Naive thymus-derived CD4-positive, alpha-beta T cell (primary cell): ENCODE data around the gene PNISR. TPM values are rescaled to one million over a fixed set of nuclear protein-coding genes. Genes with fewer than 3 reads are reported as not detected.

Experiments
- ATAC-seq: fragments of 150-1000 bp; cut with Tn5 transposase; 2 replicates; pipeline ENCODE4 v1.10.0; 2021; ENCODE audit warnings: mild to moderate bottlenecking, moderate library complexity
- CTCF ChIA-PET: fragments of 350-600 bp; sonication (Branson Sonifier 250); formaldehyde crosslinking; loops from one replicate; lab custom pipeline; 2021; ENCODE audit warnings: antibody characterized with exemption; lab: Charles Lee
- POLR2A ChIA-PET: fragments of 350-600 bp; sonication (Branson Sonifier 250); formaldehyde crosslinking; loops from one replicate; lab custom pipeline; 2021; ENCODE audit warnings: antibody characterized with exemption, inconsistent platforms; lab: Charles Lee
- DNase-seq, 9 donors: peaks; one replicate each; pipeline versions ENCODE4 v3.0.0 to v3.0.0-alpha.2; 2020 to 2022; ENCODE audit warnings: mixed read lengths in 1 of 9
- H3K27ac ChIP-seq: one replicate; pipeline ENCODE4 v1.7.0; 2013; ENCODE audit warnings: mild to moderate bottlenecking, low read depth, low read length, moderate library complexity
- H3K27me3 ChIP-seq, 2 donors: one replicate each; pipeline ENCODE4 v1.7.0; 2013; ENCODE audit warnings: low read length in 2 of 2, mild to moderate bottlenecking in 2 of 2, moderate library complexity in 2 of 2; ENCODE audit not compliant: control insufficient read depth in 2 of 2, insufficient read depth in 2 of 2
- H3K36me3 ChIP-seq, 3 experiments: 1 replicate in 2 of 3; 2 replicates in 1 of 3; pipeline ENCODE4 v1.7.0; 2013; ENCODE audit warnings: low read length in 3 of 3, mild to moderate bottlenecking in 3 of 3, moderate library complexity in 1 of 3; ENCODE audit not compliant: insufficient read depth in 3 of 3, control insufficient read depth in 2 of 3
- H3K4me1 ChIP-seq, 2 donors: one replicate each; pipeline ENCODE4 v1.7.0; 2013; ENCODE audit warnings: low read length in 2 of 2, mild to moderate bottlenecking in 2 of 2, moderate library complexity in 1 of 2; ENCODE audit not compliant: control insufficient read depth in 2 of 2, insufficient read depth in 2 of 2
- H3K4me3 ChIP-seq: 2 replicates; pipeline ENCODE4 v1.7.0; 2013; ENCODE audit warnings: mild to moderate bottlenecking, low read length
- H3K9me3 ChIP-seq, 3 experiments: 1 replicate in 2 of 3; 2 replicates in 1 of 3; pipeline ENCODE4 v1.7.0; 2013; ENCODE audit warnings: low read length in 3 of 3; ENCODE audit not compliant: control insufficient read depth in 2 of 3
- H3K27ac Mint-ChIP-seq, 9 donors: one replicate each; pipeline ENCODE4 v1.8.0; 2020 to 2022; ENCODE audit warnings: mixed read lengths in 9 of 9, mild to moderate bottlenecking in 8 of 9, moderate library complexity in 5 of 9, inconsistent platforms in 2 of 9
- H3K27me3 Mint-ChIP-seq, 5 donors: one replicate each; pipeline ENCODE4 v1.8.0; 2021 to 2022; ENCODE audit warnings: mixed read lengths in 5 of 5, mild to moderate bottlenecking in 1 of 5
- H3K36me3 Mint-ChIP-seq, 5 donors: one replicate each; pipeline ENCODE4 v1.8.0; 2020 to 2022; ENCODE audit warnings: mixed read lengths in 5 of 5, mild to moderate bottlenecking in 3 of 5, inconsistent platforms in 1 of 5
- H3K4me1 Mint-ChIP-seq, 7 donors: one replicate each; pipeline ENCODE4 v1.8.0; 2020 to 2022; ENCODE audit warnings: mixed read lengths in 7 of 7, mild to moderate bottlenecking in 3 of 7, inconsistent platforms in 1 of 7
- H3K4me3 Mint-ChIP-seq, 10 donors: one replicate each; pipeline ENCODE4 v1.8.0; 2020 to 2022; ENCODE audit warnings: mild to moderate bottlenecking in 10 of 10, mixed read lengths in 10 of 10, moderate library complexity in 6 of 10, inconsistent platforms in 2 of 10
- H3K9me3 Mint-ChIP-seq, 11 donors: one replicate each; pipeline ENCODE4 v1.8.0; 2020 to 2022; ENCODE audit warnings: mixed read lengths in 11 of 11, mild to moderate bottlenecking in 4 of 11, inconsistent platforms in 1 of 11, moderate library complexity in 1 of 11
- intact Hi-C, 2 donors: fragments of 100-400 bp; cut with micrococcal nuclease; formaldehyde crosslinking; loops; one replicate each; pipeline ENCODE4 v1.15.1; 2023
- polyA plus RNA-seq, 2 donors: library from polyadenylated mRNA; unstranded; fragments of 300-500 nt; fragmentation: Illumina TruSeq; gene quantifications; one replicate each; pipeline ENCODE4 v1.2.3, GENCODE V29; 2021
- total RNA-seq, 6 experiments: library from RNA in 5 of 6; stranded (reverse) in 5 of 6; gene quantifications; 1 replicate in 5 of 6; 2 replicates in 1 of 6; pipeline ENCODE4 v1.2.3 and lab custom pipeline; 2021 to 2026

The PNISR gene
- total and polyA plus RNA-seq, 7 experiments from 2014 or later = 75.2 to 423 (median 240) TPM

DNA sequence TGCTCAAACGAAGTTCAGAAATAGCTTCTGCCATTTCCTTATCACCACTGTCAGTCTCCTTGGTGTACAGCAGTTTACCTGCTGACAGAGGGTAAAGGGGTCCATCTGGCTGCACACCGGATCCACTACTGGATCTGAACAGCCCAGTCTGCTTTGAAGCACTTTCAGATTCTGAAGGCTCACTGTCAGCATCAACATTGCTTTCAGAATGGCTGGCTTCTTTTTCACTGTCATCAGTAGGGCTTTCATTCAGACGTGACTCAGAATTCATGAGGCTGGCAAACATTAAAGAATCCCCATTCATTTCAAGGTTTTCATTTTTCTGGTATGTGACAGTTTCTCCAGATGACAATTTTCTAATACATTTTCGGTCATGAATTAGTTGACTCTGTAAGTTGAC, 21.0 kb upstream of the PNISR start:
- Histone ChIP-seq H3K9me3 (no peaks in the 10 kb centered on the region), H3K36me3 (peaks cover 0 to 4% (median 0%) of the 10 kb centered on the region in 3 experiments), H3K4me3 (no peak overlapping the region), H3K4me1 (no peaks in the 10 kb centered on the region), H3K27me3 (no peaks in the 10 kb centered on the region), H3K27ac (no peak overlapping the region)
- ChIA-PET POLR2A (interaction anchor here (0.8 kb wide), 1 partner anchor 1201 kb away, joined by 3 read pairs; no protein-coding TSS in a partner anchor), CTCF (no interaction called here)
- Mint-ChIP-seq H3K27ac (no peak overlapping the region), H3K9me3 (peaks cover 3 to 19% (median 10%) of the 10 kb centered on the region in 11 donors), H3K4me1 (peaks cover 0 to 6% (median 0%) of the 10 kb centered on the region in 7 donors), H3K27me3 (no peaks in the 10 kb centered on the region), H3K4me3 (no peak overlapping the region), H3K36me3 (peaks cover 9 to 43% (median 24%) of the 10 kb centered on the region in 5 donors)
- intact Hi-C loops = no loop called here
- ATAC-seq (no peak), DNase-seq (no peak)

DNA sequence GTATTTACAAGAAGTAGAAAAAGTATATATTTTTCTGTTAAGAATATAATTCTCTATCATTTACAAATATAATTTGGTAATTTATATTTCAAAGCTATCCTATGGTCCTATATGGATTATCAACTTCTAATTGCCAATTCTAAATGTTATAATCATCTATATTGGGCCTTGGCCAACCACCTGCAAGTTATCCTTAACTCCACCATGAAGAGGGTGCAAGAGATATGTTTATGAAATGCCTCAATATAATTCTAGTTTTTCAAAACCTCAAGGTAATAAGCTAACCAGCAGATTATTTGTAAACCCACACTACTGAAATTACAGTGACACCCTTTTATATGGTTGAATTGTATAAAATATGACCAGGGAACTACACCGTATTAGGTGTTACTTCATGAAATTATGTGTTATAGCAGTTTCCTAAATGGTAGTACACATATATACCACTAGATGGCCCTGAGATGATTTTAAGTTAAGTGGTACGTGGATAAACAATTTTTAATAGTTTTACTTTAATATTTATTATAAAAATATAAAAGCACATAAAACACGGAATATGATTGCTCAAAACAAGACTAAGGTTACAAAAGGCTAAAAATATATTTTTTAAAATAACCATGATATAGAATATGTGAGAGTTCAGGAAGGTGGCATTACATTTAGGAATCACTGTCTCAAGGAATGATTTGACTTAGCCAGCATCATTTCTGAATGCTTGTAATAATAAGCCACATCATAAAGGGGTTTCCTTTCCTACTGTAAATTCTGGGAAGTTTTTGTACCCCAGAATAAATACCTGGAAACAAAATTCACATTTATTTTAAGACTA, 9.8 kb upstream of the PNISR start:
- H3K4me1 Mint-ChIP-seq = peaks cover 0 to 4% (median 0%) of the 10 kb centered on the region in 7 donors
- ChIA-PET POLR2A (interaction anchor here (1.0 to 1.8 kb wide), 2 partner anchors 9 to 140 kb away, joined by 3 to 6 read pairs; partner anchors contain the start of gene PNISR), CTCF (interaction anchor here (0.6 to 1.4 kb wide), 5 partner anchors 9 to 103 kb away, joined by 3 to 4 read pairs (median 3); no protein-coding TSS in a partner anchor)
- no peak overlapping the region for H3K4me3 ChIP-seq
- H3K36me3 ChIP-seq = peaks cover 0 to 5% (median 0%) of the 10 kb centered on the region in 3 experiments
- H3K27me3 Mint-ChIP-seq = no peaks in the 10 kb centered on the region
- no peak overlapping the region for H3K27ac ChIP-seq
- no peaks in the 10 kb centered on the region for H3K27me3 ChIP-seq
- intact Hi-C loops = loop anchor here (1.0 kb wide), 1 partner anchor 311 kb away; no protein-coding TSS in a partner anchor
- H3K4me1 ChIP-seq = no peaks in the 10 kb centered on the region
- no peak overlapping the region for H3K27ac Mint-ChIP-seq
- no peaks in the 10 kb centered on the region for H3K9me3 Mint-ChIP-seq
- ATAC-seq (peak; percentile 87), DNase-seq (peak in 3 of 9 donors; percentile 12 to 25 (median 16))
- no peak overlapping the region for H3K4me3 Mint-ChIP-seq
- no peaks in the 10 kb centered on the region for H3K9me3 ChIP-seq
- peaks cover 0 to 6% (median 0%) of the 10 kb centered on the region in 5 donors for H3K36me3 Mint-ChIP-seq

DNA sequence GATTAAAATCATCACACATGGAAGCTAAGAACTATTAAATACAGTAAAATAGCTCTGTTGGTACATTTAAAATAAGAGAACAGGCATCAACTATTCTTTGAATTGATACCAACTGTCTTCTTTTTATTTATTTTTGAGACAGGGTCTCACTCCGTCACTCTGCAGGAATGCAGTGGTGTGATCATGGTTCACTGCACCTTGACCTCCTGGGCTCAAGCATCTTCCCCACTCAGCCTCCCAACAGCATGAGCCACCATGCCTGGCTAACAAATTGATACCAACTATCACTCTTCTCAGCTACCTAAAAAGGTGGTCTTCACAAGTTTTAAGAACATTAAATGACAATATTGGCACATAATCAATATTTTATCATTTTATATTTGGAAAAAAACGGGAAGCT, 7.8 kb upstream of the PNISR start:
- Histone ChIP-seq H3K4me1 (no peaks in the 10 kb centered on the region), H3K27ac (no peak overlapping the region), H3K9me3 (no peaks in the 10 kb centered on the region), H3K27me3 (no peaks in the 10 kb centered on the region), H3K4me3 (no peak overlapping the region), H3K36me3 (peaks cover 0 to 5% (median 0%) of the 10 kb centered on the region in 3 experiments)
- no peak for ATAC-seq
- Mint-ChIP-seq H3K9me3 (no peaks in the 10 kb centered on the region), H3K4me3 (no peak overlapping the region), H3K4me1 (peaks cover 4 to 14% (median 9%) of the 10 kb centered on the region in 7 donors), H3K36me3 (peaks cover 0 to 10% (median 1%) of the 10 kb centered on the region in 5 donors), H3K27ac (no peak overlapping the region), H3K27me3 (no peaks in the 10 kb centered on the region)
- intact Hi-C loops = loop anchor here in 1 of 2 donors (1.0 kb wide), 1 partner anchor 8 kb away; the partner anchor contains the start of gene PNISR
- CTCF ChIA-PET = no interaction called here
- no peak for DNase-seq
- POLR2A ChIA-PET = interaction anchor here (0.7 kb wide), 1 partner anchor 109 kb away, joined by 3 read pairs; no protein-coding TSS in a partner anchor

- Mint-ChIP-seq H3K27ac (no peak overlapping the region), H3K27me3 (no peaks in the 10 kb centered on the region), H3K36me3 (peaks cover 0 to 10% (median 1%) of the 10 kb centered on the region in 5 donors), H3K9me3 (no peaks in the 10 kb centered on the region), H3K4me3 (no peak overlapping the region), H3K4me1 (peaks cover 6 to 21% (median 17%) of the 10 kb centered on the region in 7 donors)
- Histone ChIP-seq H3K27me3 (no peaks in the 10 kb centered on the region), H3K36me3 (peaks cover 0 to 5% (median 0%) of the 10 kb centered on the region in 3 experiments), H3K4me1 (peaks cover 0 to 8% of the 10 kb centered on the region in 2 donors), H3K27ac (no peak overlapping the region), H3K9me3 (no peaks in the 10 kb centered on the region), H3K4me3 (no peak overlapping the region)
- DNase-seq (no peak), ATAC-seq (no peak)
- intact Hi-C loops = no loop called here
- ChIA-PET POLR2A (no interaction called here), CTCF (no interaction called here)
These were observed 6.8 kb upstream of the PNISR start for GRCh38 chr6:99431901-99432300.

DNA sequence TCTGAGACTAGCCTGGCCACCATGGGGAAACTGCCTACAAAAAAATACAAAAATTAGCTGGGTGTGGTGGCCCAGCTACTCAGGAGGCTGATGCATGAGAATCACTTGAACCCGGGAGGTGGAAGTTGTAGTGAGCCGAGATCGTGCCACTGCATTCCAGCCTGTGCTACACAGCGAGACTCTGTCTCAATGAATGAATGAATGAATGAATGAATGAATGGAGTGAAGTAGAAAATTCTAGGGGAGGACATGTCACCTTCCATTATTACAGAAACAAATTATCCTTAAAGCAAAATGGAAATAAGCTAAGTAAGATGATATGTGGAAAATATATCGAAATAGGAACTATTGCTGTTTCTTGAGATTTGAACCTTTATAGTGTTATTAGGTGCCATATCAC, 2.9 kb upstream of the PNISR start:
- intact Hi-C loops = loop anchor here in 1 of 2 donors (10.0 kb wide), 1 partner anchor 1457 kb away; the partner anchor contains the start of gene ASCC3
- no peaks in the 10 kb centered on the region for H3K9me3 ChIP-seq
- no peak overlapping the region for H3K4me3 ChIP-seq
- ChIA-PET CTCF (interaction anchor here (1.2 kb wide), 1 partner anchor 45 kb away, joined by 3 read pairs; no protein-coding TSS in a partner anchor), POLR2A (no interaction called here)
- Mint-ChIP-seq H3K27ac (no peak overlapping the region), H3K27me3 (peaks cover 0 to 2% (median 0%) of the 10 kb centered on the region in 5 donors), H3K36me3 (peaks cover 0 to 14% (median 4%) of the 10 kb centered on the region in 5 donors), H3K4me1 (peaks cover 26 to 53% (median 42%) of the 10 kb centered on the region in 7 donors), H3K4me3 (peak overlapping the region in 1 of 10 donors; percentile 59), H3K9me3 (peaks cover 0 to 5% (median 0%) of the 10 kb centered on the region in 11 donors)
- peaks cover 0 to 10% (median 0%) of the 10 kb centered on the region in 3 experiments for H3K36me3 ChIP-seq
- no peak for ATAC-seq
- DNase-seq = no peak
- peaks cover 22 to 29% of the 10 kb centered on the region in 2 donors for H3K4me1 ChIP-seq
- H3K27ac ChIP-seq = no peak overlapping the region
- H3K27me3 ChIP-seq = no peaks in the 10 kb centered on the region

- peaks cover 36 to 44% of the 10 kb centered on the region in 2 donors for H3K4me1 ChIP-seq
- H3K27ac ChIP-seq = no peak overlapping the region
- H3K4me3 Mint-ChIP-seq = peak overlapping the region; percentile 91 to 100 (median 96)
- ATAC-seq (no peak), DNase-seq (no peak)
- H3K27ac Mint-ChIP-seq = peak overlapping the region in 8 of 9 donors; percentile 96 to 100 (median 99)
- ChIA-PET CTCF (interaction anchor here (0.6 to 1.3 kb wide), 3 partner anchors 8 to 96 kb away, joined by 4 to 9 read pairs (median 4); no protein-coding TSS in a partner anchor), POLR2A (interaction anchor here (0.8 to 3.3 kb wide), 5 partner anchors 12 to 144 kb away, joined by 3 to 34 read pairs (median 4); partner anchors contain the start of gene COQ3)
- H3K4me1 Mint-ChIP-seq = peaks cover 37 to 68% (median 55%) of the 10 kb centered on the region in 7 donors
- peaks cover 0 to 10% (median 0%) of the 10 kb centered on the region in 3 experiments for H3K36me3 ChIP-seq
- H3K27me3 ChIP-seq = no peaks in the 10 kb centered on the region
- H3K36me3 Mint-ChIP-seq = peaks cover 1 to 22% (median 5%) of the 10 kb centered on the region in 5 donors
- intact Hi-C loops = loop anchor here (1.0 to 10.0 kb wide), 2 partner anchors 96 to 1458 kb away; partner anchors contain the start of gene ASCC3 (in 1 of the 2)
- peaks cover 0 to 2% (median 0%) of the 10 kb centered on the region in 5 donors for H3K27me3 Mint-ChIP-seq
- H3K9me3 Mint-ChIP-seq = peaks cover 0 to 7% (median 0%) of the 10 kb centered on the region in 11 donors
- H3K4me3 ChIP-seq = peak overlapping the region; percentile 95
- H3K9me3 ChIP-seq = no peaks in the 10 kb centered on the region
These were observed 1.3 kb upstream of the PNISR start for GRCh38 chr6:99426451-99426757.
